ENCODE data around the gene FBXO15.

GRCh38 chr18:74148543-74149070, 973 bp upstream of the FBXO15 start:
- no peak for TF ChIP-seq CTCF (IDR thresholded peaks at IDR 0.05)
- no peak for TF ChIP-seq POLR2A (IDR thresholded peaks at IDR 0.05)
